ENCODE data around the gene DBF4B. TPM values are rescaled to one million over a fixed set of nuclear protein-coding genes. Genes with fewer than 3 reads are reported as not detected.

DBF4B gene
- total and polyA plus RNA-seq, 10 of the 15 experiments (the other 5 are each of a cell fraction or from before 2014, with no cell fraction given) = 2.4 to 24.6 (median 16.9) TPM

- Histone ChIP-seq H3K4me2 (ENCODE audit: control insufficient read depth, insufficient read depth) (peak overlapping the region; percentile 91), H2AFZ (ENCODE audit: control insufficient read depth, low read depth, low read length) (peak overlapping the region; percentile 99), H3K4me3 (peak overlapping the region; percentile 99), H3K27ac (ENCODE audit: control insufficient read depth, insufficient read depth) (peak overlapping the region; percentile 85), H3K9ac (ENCODE audit: control insufficient read depth, insufficient read depth, low read length) (peak overlapping the region; percentile 94), H4K20me1 (ENCODE audit: control insufficient read depth, insufficient read depth) (no peaks in the 10 kb centered on the region), H3K9me3 (replicated peaks; ENCODE audit: control insufficient read depth, insufficient read depth, low read length) (no peaks in the 10 kb centered on the region; the same call in 2 of the 3 replicates), H3K4me1 (ENCODE audit: control insufficient read depth, insufficient read depth, low read length) (peaks cover 5% of the 10 kb centered on the region; the same call in 1 of the 2 replicates), H3K36me3 (ENCODE audit: control insufficient read depth in 2 of 2, insufficient read depth in 2 of 2, low read length in 1 of 2) (no peaks in the 10 kb centered on the region), H3K27me3 (replicated peaks in 1 of 2; ENCODE audit: control insufficient read depth in 2 of 2, insufficient read depth in 2 of 2, low read length in 1 of 2) (no peaks in the 10 kb centered on the region), H3K79me2 (ENCODE audit: control insufficient read depth, insufficient read depth, low read length) (peaks cover 18% of the 10 kb centered on the region)
- DNase-seq (ENCODE audit: low read depth, low spot score) (no peak), ATAC-seq (no peak), FAIRE-seq (no peak)
- ChIA-PET SMC1A (ENCODE audit: uncharacterized antibody, unreplicated experiment) (interaction anchor here (0.8 to 1.6 kb wide), 5 partner anchors 14 to 151 kb away, joined by 3 to 4 read pairs (median 3); partner anchors contain the start of genes CCDC43 and FZD2), RAD21 (ENCODE audit: unreplicated experiment) (interaction anchor here (0.6 to 0.9 kb wide), 2 partner anchors 107 to 488 kb away, joined by 3 read pairs; partner anchors contain the start of gene UBTF), CTCF (interaction anchor here (0.6 to 4.0 kb wide), 5 partner anchors 14 to 26 kb away, joined by 3 to 28 read pairs (median 4); partner anchors contain the start of gene CCDC43), POLR2A (interaction anchor here (0.6 to 1.8 kb wide), 3 partner anchors 17 to 443 kb away, joined by 3 to 10 read pairs (median 5); partner anchors contain the start of gene CCDC43)
- in situ Hi-C loops (cut with MboI) (no loop called here), intact Hi-C loops (cut with micrococcal nuclease; ENCODE audit: unreplicated experiment) (no loop called here)
- TF ChIP-seq POLR2AphosphoS2 (IDR thresholded peaks at IDR 0.05; ENCODE audit: low read depth, low read length) (no peak), CUX1 (IDR thresholded peaks at IDR 0.05; ENCODE audit: insufficient replicate concordance, low read depth, low read length) (no peak), ZNF217 (IDR thresholded peaks at IDR 0.05) (no peak), HDAC6 (IDR thresholded peaks at IDR 0.05; ENCODE audit: unreplicated experiment) (no peak)
- TSS peak; percentile 89 for BruUV-seq (replicated peaks)
- WGBS (ENCODE audit: insufficient coverage, insufficient replicate concordance, low lambda C conversion rate, missing lambda C conversion rate) = 1% methylated on average over 4 of the region's 4 CpGs
These were observed 587 bp upstream of the DBF4B start for GRCh38 chr17:44707755-44708400.

Measured in GM12878 (cell line).